ACC112 (cell line): ENCODE data around the gene CCDC148.
"Not testable (repeated sequence)": the region's sequence is repeated elsewhere in the genome, so short reads cannot be mapped to it uniquely, and the experiment has no call there.

Source experiments
- H2AFZ ChIP-seq: fragments of 200-600 bp; sonication (generic); one replicate; pipeline ENCODE4 v1.6.0; 2017; ENCODE audit warnings: antibody characterized with exemption, low read length; ENCODE audit not compliant: unreplicated experiment
- H3K27ac ChIP-seq: fragments of 200-600 bp; sonication (generic); 2 replicates; pipeline ENCODE4 v1.5.1; 2014; ENCODE audit warnings: low read depth, mild to moderate bottlenecking, antibody characterized with exemption, low read length, moderate library complexity
- H3K27me3 ChIP-seq: fragments of 200-600 bp; sonication (generic); 2 replicates; pipeline ENCODE4 v1.6.1; 2014; ENCODE audit warnings: mild to moderate bottlenecking, antibody characterized with exemption, low read length, moderate library complexity, mixed read lengths; ENCODE audit not compliant: insufficient read depth
- H3K36me3 ChIP-seq: fragments of 200-600 bp; sonication (generic); 2 replicates; pipeline ENCODE4 v1.6.1; 2016; ENCODE audit warnings: mild to moderate bottlenecking, antibody characterized with exemption, low read length, moderate library complexity, mixed read lengths; ENCODE audit not compliant: insufficient read depth
- H3K4me1 ChIP-seq: fragments of 200-600 bp; sonication (generic); one replicate; pipeline ENCODE4 v1.6.1; 2016; ENCODE audit warnings: low read length, mixed read lengths; ENCODE audit not compliant: insufficient read depth, unreplicated experiment, control insufficient read depth
- H3K4me3 ChIP-seq: fragments of 200-600 bp; sonication (generic); 2 replicates; pipeline ENCODE4 v1.5.1; 2014; ENCODE audit warnings: mild to moderate bottlenecking, low read depth, low read length
- H3K79me2 ChIP-seq: fragments of 200-600 bp; sonication (generic); one replicate; pipeline ENCODE4 v1.6.0; 2016; ENCODE audit warnings: low read length; ENCODE audit not compliant: control insufficient read depth, unreplicated experiment, insufficient read depth

The CCDC148 gene

GRCh38 chr2:158325782-158326340 is 130.7 kb downstream of the CCDC148 start:
- Histone ChIP-seq H3K4me1 (peaks cover 7% of the 10 kb centered on the region), H3K27me3 (no peaks in the 10 kb centered on the region), H3K36me3 (no peaks in the 10 kb centered on the region), H3K4me3 (no peak overlapping the region), H2AFZ (no peak overlapping the region), H3K79me2 (no peaks in the 10 kb centered on the region), H3K27ac (no peak overlapping the region)

- Histone ChIP-seq H2AFZ (no peak overlapping the region), H3K4me3 (no peak overlapping the region), H3K4me1 (peaks cover 7% of the 10 kb centered on the region), H3K27me3 (no peaks in the 10 kb centered on the region), H3K27ac (no peak overlapping the region), H3K36me3 (no peaks in the 10 kb centered on the region), H3K79me2 (no peaks in the 10 kb centered on the region)
Observed at GRCh38 chr2:158325031-158325781, 131.3 kb downstream of the CCDC148 start.

- Histone ChIP-seq H3K4me3 (no peak overlapping the region), H3K27ac (no peak overlapping the region), H3K79me2 (no peaks in the 10 kb centered on the region), H3K4me1 (peaks cover 7% of the 10 kb centered on the region), H3K27me3 (no peaks in the 10 kb centered on the region), H2AFZ (no peak overlapping the region), H3K36me3 (no peaks in the 10 kb centered on the region)
Observed at GRCh38 chr2:158323381-158323780, 133.2 kb downstream of the CCDC148 start.

GRCh38 chr2:158321264-158321663 is 135.3 kb downstream of the CCDC148 start:
- Histone ChIP-seq H3K4me1 (peaks cover 7% of the 10 kb centered on the region), H3K27ac (no peak overlapping the region), H3K36me3 (no peaks in the 10 kb centered on the region), H3K4me3 (no peak overlapping the region), H3K79me2 (no peaks in the 10 kb centered on the region), H3K27me3 (no peaks in the 10 kb centered on the region), H2AFZ (no peak overlapping the region)

- H3K27ac ChIP-seq: no peak overlapping the region
- H3K4me1 ChIP-seq: peaks cover 7% of the 10 kb centered on the region
- no peak overlapping the region for H3K4me3 ChIP-seq
- H3K27me3 ChIP-seq: no peaks in the 10 kb centered on the region
- no peaks in the 10 kb centered on the region for H3K79me2 ChIP-seq
- H3K36me3 ChIP-seq: no peaks in the 10 kb centered on the region
- no peak overlapping the region for H2AFZ ChIP-seq
Observed at GRCh38 chr2:158319269-158319668, 137.3 kb downstream of the CCDC148 start.

GRCh38 chr2:158317642-158318041 is 138.9 kb downstream of the CCDC148 start:
- no peaks in the 10 kb centered on the region for H3K79me2 ChIP-seq
- H3K27me3 ChIP-seq: no peaks in the 10 kb centered on the region
- peaks cover 7% of the 10 kb centered on the region for H3K4me1 ChIP-seq
- H3K36me3 ChIP-seq: no peaks in the 10 kb centered on the region
- H3K27ac ChIP-seq: no peak overlapping the region
- H3K4me3 ChIP-seq: no peak overlapping the region
- H2AFZ ChIP-seq: no peak overlapping the region

- no peak overlapping the region for H3K4me3 ChIP-seq
- H3K36me3 ChIP-seq: no peaks in the 10 kb centered on the region
- H3K27ac ChIP-seq: no peak overlapping the region
Observed at GRCh38 chr2:158315803-158316414, 140.6 kb downstream of the CCDC148 start.

GRCh38 chr2:158315000-158315399 is 141.6 kb downstream of the CCDC148 start:
- Histone ChIP-seq H3K4me3 (no peak overlapping the region), H3K79me2 (no peaks in the 10 kb centered on the region), H3K36me3 (no peaks in the 10 kb centered on the region), H3K27me3 (no peaks in the 10 kb centered on the region), H3K27ac (no peak overlapping the region), H2AFZ (no peak overlapping the region), H3K4me1 (no peaks in the 10 kb centered on the region)

More at GRCh38 chr2:158315803-158316414, 140.6 kb downstream of the CCDC148 start:
- Histone ChIP-seq H3K4me1 (no peaks in the 10 kb centered on the region), H3K27me3 (no peaks in the 10 kb centered on the region), H3K79me2 (no peaks in the 10 kb centered on the region), H2AFZ (no peak overlapping the region)

- Histone ChIP-seq H3K27me3 (no peaks in the 10 kb centered on the region), H3K79me2 (no peaks in the 10 kb centered on the region), H2AFZ (no peak overlapping the region), H3K4me3 (no peak overlapping the region), H3K36me3 (no peaks in the 10 kb centered on the region), H3K27ac (no peak overlapping the region), H3K4me1 (no peaks in the 10 kb centered on the region)
Observed at GRCh38 chr2:158313734-158314133, 142.8 kb downstream of the CCDC148 start.

- H3K27me3 ChIP-seq: no peaks in the 10 kb centered on the region
- no peaks in the 10 kb centered on the region for H3K36me3 ChIP-seq
- H2AFZ ChIP-seq: no peak overlapping the region
- no peaks in the 10 kb centered on the region for H3K4me1 ChIP-seq
- no peak overlapping the region for H3K4me3 ChIP-seq
- H3K79me2 ChIP-seq: no peaks in the 10 kb centered on the region
- no peak overlapping the region for H3K27ac ChIP-seq
Observed at GRCh38 chr2:158312981-158313380, 143.6 kb downstream of the CCDC148 start.

GRCh38 chr2:158310407-158310806 is 146.1 kb downstream of the CCDC148 start:
- H3K27me3 ChIP-seq, H3K27ac ChIP-seq, H3K36me3 ChIP-seq, H2AFZ ChIP-seq, H3K4me1 ChIP-seq, H3K4me3 ChIP-seq, H3K79me2 ChIP-seq: not testable (repeated sequence)
